Parathyroid adenoma (tissue), 2 donors: Measurements from ENCODE around the gene ATXN7.

Source experiments
- H2AFZ ChIP-seq: fragments of 300-600 bp; sonication (generic); one replicate; pipeline ENCODE4 v1.7.0; 2017; ENCODE audit warnings: antibody characterized with exemption, mild to moderate bottlenecking
- H3K27ac ChIP-seq: fragments of 300-600 bp; sonication (generic); one replicate; pipeline ENCODE4 v1.7.0; 2017
- H3K27me3 ChIP-seq: fragments of 300-600 bp; sonication (generic); one replicate; pipeline ENCODE4 v1.7.0; 2017; ENCODE audit warnings: low read length; ENCODE audit not compliant: control insufficient read depth, insufficient read depth
- H3K36me3 ChIP-seq: fragments of 300-600 bp; sonication (generic); one replicate; pipeline ENCODE4 v1.7.0; 2017; ENCODE audit warnings: low read length; ENCODE audit not compliant: control insufficient read depth, insufficient read depth
- H3K4me1 ChIP-seq: fragments of 300-600 bp; sonication (generic); one replicate; pipeline ENCODE4 v1.7.0; 2017; ENCODE audit warnings: control low read depth
- H3K4me2 ChIP-seq: fragments of 300-600 bp; sonication (generic); one replicate; pipeline ENCODE4 v1.7.0; 2017; ENCODE audit warnings: low read length
- H3K4me3 ChIP-seq: fragments of 300-600 bp; sonication (generic); one replicate; pipeline ENCODE4 v1.7.0; 2017; ENCODE audit warnings: low read depth, low read length
- H3K79me2 ChIP-seq: fragments of 300-600 bp; sonication (generic); one replicate; pipeline ENCODE4 v1.7.0; 2017; ENCODE audit warnings: control low read depth
- H3K9ac ChIP-seq: fragments of 300-600 bp; sonication (generic); one replicate; pipeline ENCODE4 v1.7.0; 2017; ENCODE audit warnings: mild to moderate bottlenecking
- H3K9me3 ChIP-seq: fragments of 300-600 bp; sonication (generic); one replicate; pipeline ENCODE4 v1.7.0; 2017; ENCODE audit warnings: low read length; ENCODE audit not compliant: control insufficient read depth
- TF ChIP-seq, protein P1 (sequence below): fragments of 300-600 bp; sonication (generic); IDR thresholded peaks from one replicate; pipeline ENCODE4 v1.7.0; 2017; ENCODE audit warnings: antibody characterized with exemption, mild to moderate bottlenecking
- donor health status: primary hyperparathyroidism.

The ATXN7 gene

DNA sequence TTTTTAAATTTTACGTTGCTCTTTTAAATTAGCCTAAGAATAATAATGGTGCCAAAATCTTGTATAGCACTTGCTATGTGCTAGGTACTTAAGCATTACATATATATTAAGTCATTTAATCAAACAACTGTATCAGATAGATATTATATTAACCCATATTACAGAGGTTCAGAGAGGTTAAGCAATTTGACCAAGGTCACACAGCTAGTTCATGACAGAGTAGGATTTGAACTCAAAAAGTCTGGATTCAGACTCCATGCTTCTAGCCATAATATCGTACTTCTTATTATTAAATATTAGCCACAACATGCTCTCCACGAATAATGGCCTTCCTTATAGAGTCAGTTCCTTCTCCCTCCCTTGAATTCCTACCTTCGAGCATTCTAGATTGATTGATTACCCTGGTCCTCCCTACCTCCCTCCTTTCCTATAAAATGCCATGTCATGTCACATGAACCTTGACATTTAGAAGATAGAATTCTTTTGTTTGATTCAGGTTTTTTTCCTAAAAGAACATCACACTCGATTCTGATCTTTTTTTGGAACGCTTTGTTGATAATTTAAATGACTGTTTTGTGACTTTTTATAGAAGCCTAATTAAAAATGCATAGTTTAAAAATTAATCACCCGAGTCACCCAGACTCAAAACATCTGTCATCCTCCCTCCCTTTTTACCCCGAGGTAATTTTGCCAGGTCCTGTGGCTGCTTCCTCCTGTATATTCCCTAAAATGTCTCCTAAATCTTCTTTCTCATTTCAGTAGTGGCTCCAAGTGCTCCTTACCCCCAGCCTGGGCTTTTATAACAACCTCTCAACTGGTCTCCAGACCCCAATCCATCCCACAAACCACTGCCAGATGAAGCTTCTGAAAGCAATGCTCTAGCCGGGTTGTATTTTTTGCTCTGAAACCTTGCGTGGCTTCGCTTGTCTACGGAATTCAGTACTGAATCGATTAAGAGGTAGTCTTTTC, 168.2 kb downstream of the ATXN7 start:
- no peaks in the 10 kb centered on the region for H3K4me1 ChIP-seq

DNA sequence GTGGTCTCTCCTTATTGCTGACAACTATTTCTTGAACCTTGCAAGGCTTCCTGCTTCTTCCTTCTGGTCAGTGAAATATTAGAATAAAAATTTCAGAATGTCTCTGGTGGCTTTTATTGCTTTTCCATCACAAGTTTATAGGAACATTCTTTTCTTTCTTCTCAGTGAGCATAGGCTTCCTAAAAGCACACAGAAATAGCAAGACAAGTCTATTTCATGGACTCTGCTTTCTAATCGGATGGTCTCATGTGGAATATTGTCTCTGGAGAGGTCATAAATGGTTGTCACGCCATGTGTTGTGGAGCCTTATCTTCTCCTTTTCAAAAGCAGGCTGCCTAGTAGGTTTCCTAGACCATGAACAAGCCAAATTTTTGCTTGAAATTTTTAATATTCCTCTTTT, 169.4 kb downstream of the ATXN7 start:
- no peaks in the 10 kb centered on the region for H3K9me3 ChIP-seq
- H3K79me2 ChIP-seq, result no peaks in the 10 kb centered on the region
- no peaks in the 10 kb centered on the region for H3K36me3 ChIP-seq
- H3K9ac ChIP-seq, result no peak overlapping the region
- no peak overlapping the region for H3K4me3 ChIP-seq
- H3K27me3 ChIP-seq, result no peaks in the 10 kb centered on the region
- TF ChIP-seq, protein P1, sequence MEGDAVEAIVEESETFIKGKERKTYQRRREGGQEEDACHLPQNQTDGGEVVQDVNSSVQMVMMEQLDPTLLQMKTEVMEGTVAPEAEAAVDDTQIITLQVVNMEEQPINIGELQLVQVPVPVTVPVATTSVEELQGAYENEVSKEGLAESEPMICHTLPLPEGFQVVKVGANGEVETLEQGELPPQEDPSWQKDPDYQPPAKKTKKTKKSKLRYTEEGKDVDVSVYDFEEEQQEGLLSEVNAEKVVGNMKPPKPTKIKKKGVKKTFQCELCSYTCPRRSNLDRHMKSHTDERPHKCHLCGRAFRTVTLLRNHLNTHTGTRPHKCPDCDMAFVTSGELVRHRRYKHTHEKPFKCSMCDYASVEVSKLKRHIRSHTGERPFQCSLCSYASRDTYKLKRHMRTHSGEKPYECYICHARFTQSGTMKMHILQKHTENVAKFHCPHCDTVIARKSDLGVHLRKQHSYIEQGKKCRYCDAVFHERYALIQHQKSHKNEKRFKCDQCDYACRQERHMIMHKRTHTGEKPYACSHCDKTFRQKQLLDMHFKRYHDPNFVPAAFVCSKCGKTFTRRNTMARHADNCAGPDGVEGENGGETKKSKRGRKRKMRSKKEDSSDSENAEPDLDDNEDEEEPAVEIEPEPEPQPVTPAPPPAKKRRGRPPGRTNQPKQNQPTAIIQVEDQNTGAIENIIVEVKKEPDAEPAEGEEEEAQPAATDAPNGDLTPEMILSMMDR, result no peak
- H3K4me2 ChIP-seq, result no peak overlapping the region
- no peak overlapping the region for H3K27ac ChIP-seq
- no peaks in the 10 kb centered on the region for H3K4me1 ChIP-seq
- H2AFZ ChIP-seq, result no peak overlapping the region

More for the DNA sequence above, 168.2 kb downstream of the ATXN7 start:
- H3K4me3 ChIP-seq, result no peak overlapping the region
- no peak overlapping the region for H3K9ac ChIP-seq
- H2AFZ ChIP-seq, result no peak overlapping the region
- H3K27me3 ChIP-seq, result no peaks in the 10 kb centered on the region
- no peak overlapping the region for H3K27ac ChIP-seq
- no peaks in the 10 kb centered on the region for H3K36me3 ChIP-seq
- no peak overlapping the region for H3K4me2 ChIP-seq
- H3K79me2 ChIP-seq, result no peaks in the 10 kb centered on the region
- TF ChIP-seq, protein P1, result no peak
- H3K9me3 ChIP-seq, result no peaks in the 10 kb centered on the region

DNA sequence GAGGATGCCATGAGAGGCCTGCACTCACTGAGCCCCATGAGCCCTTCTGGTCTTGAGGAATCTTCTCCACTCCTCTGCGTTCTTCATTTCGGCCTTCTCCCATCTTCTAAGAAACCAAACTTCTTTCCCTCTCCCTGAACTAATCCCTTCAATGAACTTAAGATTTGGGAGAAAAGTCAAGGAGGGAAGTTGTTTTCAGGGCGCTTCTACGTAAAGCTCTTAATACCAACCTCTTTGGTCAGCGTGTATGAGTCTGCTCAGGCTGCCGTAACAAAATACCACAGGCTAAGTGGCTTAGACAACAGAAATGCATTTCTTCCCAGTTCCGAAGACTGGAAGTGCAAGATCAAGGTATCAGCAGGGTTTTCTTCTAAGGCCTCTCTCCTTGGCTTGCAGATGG, 173.4 kb downstream of the ATXN7 start:
- Histone ChIP-seq H3K36me3 (no peaks in the 10 kb centered on the region), H3K27ac (no peak overlapping the region), H3K9me3 (no peaks in the 10 kb centered on the region), H3K4me1 (no peaks in the 10 kb centered on the region), H3K4me3 (no peak overlapping the region), H3K9ac (no peak overlapping the region), H2AFZ (no peak overlapping the region), H3K79me2 (no peaks in the 10 kb centered on the region), H3K27me3 (no peaks in the 10 kb centered on the region), H3K4me2 (no peak overlapping the region)
- TF ChIP-seq, protein P1, result no peak

DNA sequence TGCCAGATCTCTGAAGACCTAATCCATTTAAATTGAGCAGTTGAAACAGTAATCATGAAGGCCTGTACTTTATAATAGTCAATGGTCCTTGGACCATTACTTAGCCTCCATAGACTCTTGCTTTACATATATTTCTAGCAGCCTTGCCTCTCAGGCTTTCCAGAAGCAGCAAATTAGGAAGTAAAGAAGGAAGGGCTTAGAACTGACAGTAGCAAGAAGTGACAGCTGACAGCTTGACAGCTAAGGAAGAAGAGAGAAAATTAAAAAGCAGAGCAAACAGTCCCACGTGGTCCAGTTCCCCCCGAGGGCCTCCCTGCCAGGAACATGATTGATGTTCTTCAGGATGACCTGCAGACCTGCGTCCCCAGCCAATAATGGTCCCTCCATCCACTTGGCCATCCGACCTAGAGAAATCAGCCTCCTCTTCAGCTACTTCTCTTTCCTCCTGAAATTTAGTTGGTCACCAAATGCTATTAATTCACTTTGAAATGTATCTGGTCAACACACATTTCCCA, 174.6 kb downstream of the ATXN7 start:
- Histone ChIP-seq H3K4me3 (no peak overlapping the region), H3K4me2 (no peak overlapping the region), H3K4me1 (no peaks in the 10 kb centered on the region)

More for the DNA sequence above, 174.6 kb downstream of the ATXN7 start:
- TF ChIP-seq, protein P1, result no peak
- no peak overlapping the region for H3K27ac ChIP-seq
- no peak overlapping the region for H3K9ac ChIP-seq
- no peaks in the 10 kb centered on the region for H3K79me2 ChIP-seq
- H2AFZ ChIP-seq, result no peak overlapping the region
- H3K36me3 ChIP-seq, result no peaks in the 10 kb centered on the region
- no peaks in the 10 kb centered on the region for H3K9me3 ChIP-seq
- no peaks in the 10 kb centered on the region for H3K27me3 ChIP-seq
